WERI-Rb-1 (cell line): Measurements from ENCODE around the gene SPOCK3.

Source experiments
- DNase-seq: peaks from one replicate; pipeline ENCODE4 v3.0.0-alpha.2; 2020
- H3K27ac ChIP-seq: fragments of 250-450 bp; sonication (Bioruptor Pico); 2 replicates; pipeline ENCODE4 v1.5.1; 2020; ENCODE audit warnings: mild to moderate bottlenecking, moderate library complexity
- H3K27me3 ChIP-seq: fragments of 250-450 bp; sonication (Bioruptor Pico); 2 replicates; pipeline ENCODE4 v1.5.1; 2021; ENCODE audit warnings: mild to moderate bottlenecking, low read depth, moderate library complexity; ENCODE audit not compliant: insufficient read depth, severe bottlenecking
- H3K36me3 ChIP-seq: fragments of 250-450 bp; sonication (Bioruptor Pico); 2 replicates; pipeline ENCODE4 v1.5.1; 2020; ENCODE audit warnings: mild to moderate bottlenecking, moderate library complexity
- H3K4me3 ChIP-seq: 2 replicates; pipeline ENCODE4 v1.5.1; 2011; ENCODE audit warnings: low read depth, mild to moderate bottlenecking, control low read depth, low read length
- H3K9me3 ChIP-seq: fragments of 250-450 bp; sonication (Bioruptor Pico); 2 replicates; pipeline ENCODE4 v1.5.1; 2021; ENCODE audit warnings: mild to moderate bottlenecking, moderate library complexity; ENCODE audit not compliant: severe bottlenecking
- TF ChIP-seq, protein P1 (sequence below): IDR thresholded peaks from 2 replicates; pipeline ENCODE4 v1.5.1; 2011; ENCODE audit warnings: low read depth, mild to moderate bottlenecking, control low read depth, inconsistent platforms, low read length

SPOCK3 gene

DNA sequence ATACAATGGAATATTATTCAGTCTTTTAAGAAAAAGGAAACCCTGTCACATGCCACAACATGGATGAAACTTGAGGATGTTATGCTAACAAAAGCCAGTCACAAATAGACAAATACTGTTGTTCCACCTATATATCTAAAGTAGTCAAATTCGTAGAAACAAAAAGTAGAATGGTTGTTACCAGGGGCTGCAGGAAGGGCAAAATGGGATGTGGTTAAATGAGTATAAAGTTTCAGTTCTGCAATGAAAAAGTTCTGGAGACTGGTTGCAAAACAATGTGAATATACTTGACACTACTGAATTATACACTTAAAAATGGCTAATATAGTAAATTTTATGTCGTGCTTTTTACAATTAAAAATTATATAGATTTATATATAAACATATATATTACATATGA, 12.2 kb downstream of the SPOCK3 start:
- Histone ChIP-seq H3K36me3 (no peaks in the 10 kb centered on the region), H3K27ac (no peak overlapping the region), H3K27me3 (no peaks in the 10 kb centered on the region), H3K4me3 (no peak overlapping the region), H3K9me3 (no peaks in the 10 kb centered on the region)
- no peak for DNase-seq
- TF ChIP-seq, protein P1, sequence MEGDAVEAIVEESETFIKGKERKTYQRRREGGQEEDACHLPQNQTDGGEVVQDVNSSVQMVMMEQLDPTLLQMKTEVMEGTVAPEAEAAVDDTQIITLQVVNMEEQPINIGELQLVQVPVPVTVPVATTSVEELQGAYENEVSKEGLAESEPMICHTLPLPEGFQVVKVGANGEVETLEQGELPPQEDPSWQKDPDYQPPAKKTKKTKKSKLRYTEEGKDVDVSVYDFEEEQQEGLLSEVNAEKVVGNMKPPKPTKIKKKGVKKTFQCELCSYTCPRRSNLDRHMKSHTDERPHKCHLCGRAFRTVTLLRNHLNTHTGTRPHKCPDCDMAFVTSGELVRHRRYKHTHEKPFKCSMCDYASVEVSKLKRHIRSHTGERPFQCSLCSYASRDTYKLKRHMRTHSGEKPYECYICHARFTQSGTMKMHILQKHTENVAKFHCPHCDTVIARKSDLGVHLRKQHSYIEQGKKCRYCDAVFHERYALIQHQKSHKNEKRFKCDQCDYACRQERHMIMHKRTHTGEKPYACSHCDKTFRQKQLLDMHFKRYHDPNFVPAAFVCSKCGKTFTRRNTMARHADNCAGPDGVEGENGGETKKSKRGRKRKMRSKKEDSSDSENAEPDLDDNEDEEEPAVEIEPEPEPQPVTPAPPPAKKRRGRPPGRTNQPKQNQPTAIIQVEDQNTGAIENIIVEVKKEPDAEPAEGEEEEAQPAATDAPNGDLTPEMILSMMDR = no peak

DNA sequence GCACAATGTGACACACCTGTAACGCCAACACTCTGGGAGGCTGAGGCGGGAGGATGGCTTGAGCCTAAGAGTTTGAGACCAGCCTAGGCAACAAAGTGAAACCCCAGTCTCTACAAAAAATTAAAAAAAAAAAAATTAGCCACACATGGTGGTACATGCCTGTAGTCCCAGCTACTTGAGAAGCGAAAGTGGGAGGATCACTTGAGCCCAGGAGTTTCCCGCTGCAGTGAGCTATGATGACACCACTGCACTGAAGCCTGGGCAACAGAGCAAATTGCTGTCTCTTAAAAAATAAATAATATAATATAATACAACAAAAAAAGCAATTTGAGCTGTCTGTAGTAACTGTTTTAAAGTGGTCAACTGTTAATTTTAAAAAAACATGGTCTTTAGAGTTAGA, 13.2 kb downstream of the SPOCK3 start:
- Histone ChIP-seq H3K9me3 (no peaks in the 10 kb centered on the region), H3K27me3 (no peaks in the 10 kb centered on the region), H3K4me3 (no peak overlapping the region), H3K36me3 (no peaks in the 10 kb centered on the region), H3K27ac (no peak overlapping the region)
- TF ChIP-seq, protein P1 = no peak
- no peak for DNase-seq

DNA sequence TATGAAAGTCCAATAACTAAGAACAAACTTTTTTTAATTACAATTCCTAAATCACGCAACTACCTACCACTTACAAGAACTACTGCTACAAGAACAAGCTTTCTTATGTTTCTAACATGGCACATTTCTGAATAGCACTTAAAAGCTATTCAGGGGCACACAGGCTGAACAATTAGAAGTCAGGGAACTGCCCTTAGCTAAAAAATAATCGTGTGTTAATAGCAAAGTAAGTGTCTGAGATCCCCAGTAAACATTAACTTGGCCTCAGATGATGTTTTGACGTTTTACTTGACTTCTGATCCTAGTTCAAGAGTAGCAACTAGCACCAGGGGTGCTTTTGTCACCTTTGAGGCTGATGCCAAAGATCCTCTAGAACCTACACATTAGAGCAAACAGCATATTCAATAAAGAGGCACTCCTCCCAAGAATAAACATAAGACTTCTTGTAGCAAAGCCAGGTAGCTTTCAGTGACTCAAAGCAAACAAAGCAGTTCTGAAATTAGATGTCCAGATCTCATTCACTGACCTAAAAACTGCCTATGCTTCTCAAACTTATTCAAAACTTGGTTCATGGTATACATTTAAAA, 16.2 kb downstream of the SPOCK3 start:
- Histone ChIP-seq H3K4me3 (no peak overlapping the region), H3K27me3 (no peaks in the 10 kb centered on the region), H3K27ac (no peak overlapping the region), H3K36me3 (no peaks in the 10 kb centered on the region), H3K9me3 (no peaks in the 10 kb centered on the region)
- TF ChIP-seq, protein P1 = no peak
- no peak for DNase-seq

DNA sequence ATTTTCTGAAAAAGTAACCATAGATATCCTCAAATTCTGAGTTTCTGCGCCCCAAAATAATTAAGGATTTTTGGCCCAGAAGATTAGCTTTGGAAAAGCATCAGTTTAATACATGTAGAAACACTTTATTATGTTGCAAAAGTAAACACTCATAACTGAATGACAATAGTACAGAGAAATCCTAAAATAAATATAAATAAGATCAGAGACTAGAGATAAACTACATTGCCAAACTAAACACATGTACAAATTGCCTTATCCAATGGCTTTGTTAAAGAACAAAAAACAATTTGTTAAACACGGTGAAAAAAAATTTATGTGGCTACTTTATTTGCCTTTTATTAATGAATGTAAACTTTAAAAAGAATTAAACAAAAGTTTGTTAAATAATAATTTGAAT, 17.5 kb downstream of the SPOCK3 start:
- no peak for DNase-seq
- Histone ChIP-seq H3K36me3 (no peaks in the 10 kb centered on the region), H3K27ac (no peak overlapping the region), H3K27me3 (no peaks in the 10 kb centered on the region), H3K9me3 (no peaks in the 10 kb centered on the region), H3K4me3 (no peak overlapping the region)
- TF ChIP-seq, protein P1 = no peak

DNA sequence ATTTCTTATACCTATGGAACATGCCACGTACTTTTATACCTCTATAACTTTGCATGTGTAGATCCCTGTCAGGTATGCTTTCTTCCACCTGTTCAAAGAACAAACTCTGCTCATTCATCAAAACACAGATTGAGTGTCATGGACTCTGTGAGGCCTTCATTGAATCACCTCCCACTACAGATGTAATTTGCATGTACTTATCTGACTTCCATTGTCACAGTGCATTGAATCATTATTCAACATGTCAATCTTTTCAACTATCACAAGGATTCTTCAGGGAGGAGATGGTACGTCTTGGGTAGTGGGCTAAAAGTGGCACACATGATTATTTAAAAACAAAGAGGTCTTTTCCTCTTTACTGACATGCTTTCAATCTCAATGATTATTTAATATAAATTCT, 24.1 kb downstream of the SPOCK3 start:
- Histone ChIP-seq H3K9me3 (no peaks in the 10 kb centered on the region), H3K27ac (no peak overlapping the region), H3K36me3 (no peaks in the 10 kb centered on the region), H3K4me3 (no peak overlapping the region), H3K27me3 (no peaks in the 10 kb centered on the region)
- TF ChIP-seq, protein P1 = no peak
- no peak for DNase-seq

DNA sequence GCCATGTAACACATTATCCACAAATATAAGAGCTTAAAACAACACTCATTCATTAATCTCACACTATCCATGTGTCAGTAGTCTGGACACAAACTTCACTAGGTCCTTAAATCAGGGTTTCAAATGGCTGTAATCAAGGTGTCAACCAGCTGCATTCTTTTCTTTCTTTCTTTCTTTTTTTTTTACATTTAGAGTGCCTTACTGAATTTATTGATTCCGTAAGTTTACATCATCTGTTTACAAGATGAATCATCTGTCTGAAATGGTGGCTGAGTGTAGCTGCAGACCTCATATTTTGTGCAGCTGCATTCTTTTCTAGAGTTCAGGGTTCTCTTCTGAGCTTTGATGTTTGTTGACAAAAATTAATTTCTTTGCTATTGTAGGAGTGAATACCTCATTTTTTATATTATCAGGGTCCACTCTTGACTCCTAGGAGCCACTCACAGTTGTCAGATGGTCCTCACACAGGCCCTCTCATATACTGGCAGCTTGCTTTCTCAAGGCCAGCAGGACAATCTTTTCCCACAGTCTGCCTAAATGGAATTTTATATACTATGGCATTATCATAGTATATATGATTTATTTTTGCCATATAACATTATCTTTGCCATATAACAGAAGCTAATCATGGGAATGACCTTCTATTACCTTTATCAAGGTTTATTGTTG, 37.8 kb downstream of the SPOCK3 start:
- H3K9me3 ChIP-seq = no peaks in the 10 kb centered on the region
- no peaks in the 10 kb centered on the region for H3K36me3 ChIP-seq
- TF ChIP-seq, protein P1 = no peak
- H3K27me3 ChIP-seq = no peaks in the 10 kb centered on the region
- no peak overlapping the region for H3K27ac ChIP-seq
- no peak for DNase-seq
- H3K4me3 ChIP-seq = no peak overlapping the region
